T-helper 9 cell (primary cell): Measurements from ENCODE around the gene ERC2.

Experiments used
- DNase-seq: peaks from one replicate; pipeline ENCODE4 v3.0.0-alpha.2; 2020

The ERC2 gene

GRCh38 chr3:55774856-55775255 is 693.4 kb downstream of the ERC2 start:
- no peak for DNase-seq

- no peak for DNase-seq
Measured at GRCh38 chr3:55771503-55771902, 696.8 kb downstream of the ERC2 start.

GRCh38 chr3:55770077-55770476 is 698.2 kb downstream of the ERC2 start:
- DNase-seq: no peak

GRCh38 chr3:55766753-55767152 is 701.5 kb downstream of the ERC2 start:
- no peak for DNase-seq

GRCh38 chr3:55765906-55766701 is 702.2 kb downstream of the ERC2 start:
- no peak for DNase-seq

GRCh38 chr3:55765398-55765797 is 702.9 kb downstream of the ERC2 start:
- DNase-seq: no peak

- no peak for DNase-seq
Measured at GRCh38 chr3:55756976-55757375, 711.3 kb downstream of the ERC2 start.

- no peak for DNase-seq
Measured at GRCh38 chr3:55755516-55756205, 712.6 kb downstream of the ERC2 start.

- DNase-seq: no peak
Measured at GRCh38 chr3:55752911-55753310, 715.4 kb downstream of the ERC2 start.

GRCh38 chr3:55751730-55752129 is 716.5 kb downstream of the ERC2 start:
- no peak for DNase-seq

- no peak for DNase-seq
Measured at GRCh38 chr3:55750525-55750924, 717.7 kb downstream of the ERC2 start.

- DNase-seq: no peak
Measured at GRCh38 chr3:55749036-55749435, 719.2 kb downstream of the ERC2 start.

- DNase-seq: no peak
Measured at GRCh38 chr3:55746808-55747413, 721.4 kb downstream of the ERC2 start.

- DNase-seq: no peak
Measured at GRCh38 chr3:55742832-55743136, 725.5 kb downstream of the ERC2 start.

- DNase-seq: no peak
Measured at GRCh38 chr3:55742022-55742831, 726.0 kb downstream of the ERC2 start.

GRCh38 chr3:55737186-55737585 is 731.1 kb downstream of the ERC2 start:
- DNase-seq: no peak

- DNase-seq: no peak
Measured at GRCh38 chr3:55735976-55736375, 732.3 kb downstream of the ERC2 start.

- DNase-seq: no peak
Measured at GRCh38 chr3:55731741-55732140, 736.5 kb downstream of the ERC2 start.

- no peak for DNase-seq
Measured at GRCh38 chr3:55729546-55729945, 738.7 kb downstream of the ERC2 start.

GRCh38 chr3:55728461-55729100 is 739.7 kb downstream of the ERC2 start:
- DNase-seq: no peak

- DNase-seq: no peak
Measured at GRCh38 chr3:55726501-55726775, 741.8 kb downstream of the ERC2 start.

- DNase-seq: no peak
Measured at GRCh38 chr3:55725681-55726500, 742.4 kb downstream of the ERC2 start.
